SK-N-SH (cell line): ENCODE data around the gene AHSP. TPM values are rescaled to one million over a fixed set of nuclear protein-coding genes. Genes with fewer than 3 reads are reported as not detected.
A peak's percentile ranks its signal among the peaks of the same experiment; 100 is the strongest.

Experiments
- CTCF ChIA-PET: fragments of 300-600, 350-600 bp; formaldehyde crosslinking; extraction: SDS; loops from one replicate; lab custom pipeline; 2021; lab: Yijun Ruan, JAX
- POLR2A ChIA-PET: fragments of 350-600 bp; sonication (Branson Sonifier 250); formaldehyde crosslinking; extraction: SDS; loops from one replicate; lab custom pipeline; 2020; ENCODE audit warnings: antibody characterized with exemption, inconsistent platforms; lab: Yijun Ruan, JAX
- DNase-seq: peaks from one replicate; pipeline ENCODE4 v3.0.0; 2012
- H2AFZ ChIP-seq: fragments of 200-600 bp; sonication (generic); 2 replicates; pipeline ENCODE4 v1.8.1; 2016; ENCODE audit warnings: antibody characterized with exemption, mild to moderate bottlenecking, low read depth
- H3F3A ChIP-seq: fragments of 200-600 bp; sonication (generic); replicated peaks from 2 replicates; pipeline ENCODE3; 2016; ENCODE audit warnings: antibody characterized with exemption, mild to moderate bottlenecking; ENCODE audit not compliant: insufficient read depth
- H3K27ac ChIP-seq, 2 experiments: fragments of 200-500 bp in 1 of 2; fragments of 200-600 bp in 1 of 2; sonication (Bioruptor generic) in 1 of 2; sonication (generic), shearing (Covaris generic) in 1 of 2; 2 replicates each; pipeline versions ENCODE4 v1.5.1 to v1.6.1; 2014 to 2016; ENCODE audit warnings: low read depth in 2 of 2, inconsistent platforms in 1 of 2, low read length in 1 of 2, mild to moderate bottlenecking in 1 of 2, mixed read lengths in 1 of 2
- H3K27me3 ChIP-seq: fragments of 200-600 bp; sonication (generic), shearing (Covaris generic); 2 replicates; pipeline ENCODE4 v1.6.1; 2016; ENCODE audit warnings: mixed run types; ENCODE audit not compliant: insufficient read depth
- H3K36me3 ChIP-seq, 2 experiments: fragments of 200-500 bp in 1 of 2; fragments of 200-600 bp in 1 of 2; sonication (Bioruptor generic) in 1 of 2; sonication (generic) in 1 of 2; replicated peaks in 1 of 2; 2 replicates each; pipeline versions ENCODE3 to v1.5.1; 2014 to 2016; ENCODE audit warnings: low read length in 1 of 2, mild to moderate bottlenecking in 1 of 2; ENCODE audit not compliant: insufficient read depth in 2 of 2, control insufficient read depth in 1 of 2
- H3K4me1 ChIP-seq, 2 experiments: fragments of 200-500 bp in 1 of 2; fragments of 200-600 bp in 1 of 2; sonication (Bioruptor generic) in 1 of 2; sonication (generic), shearing (Covaris generic) in 1 of 2; 2 replicates each; pipeline versions ENCODE4 v1.5.1 to v1.6.1; 2014 to 2016; ENCODE audit warnings: low read depth in 1 of 2, low read length in 1 of 2, mixed run types in 1 of 2; ENCODE audit not compliant: insufficient read depth in 2 of 2, control insufficient read depth in 1 of 2
- H3K4me2 ChIP-seq: fragments of 200-600 bp; sonication (generic), shearing (Covaris generic); 2 replicates; pipeline ENCODE4 v1.6.1; 2017; ENCODE audit warnings: mixed run types
- H3K4me3 ChIP-seq, 2 experiments: fragments of 200-500 bp in 1 of 2; fragments of 200-600 bp in 1 of 2; sonication (Bioruptor generic) in 1 of 2; sonication (generic), shearing (Covaris generic) in 1 of 2; 2 replicates each; pipeline versions ENCODE4 v1.5.1 to v1.8.1; 2014 to 2016; ENCODE audit warnings: low read depth in 2 of 2, inconsistent platforms in 1 of 2, low read length in 1 of 2, mild to moderate bottlenecking in 1 of 2, mixed read lengths in 1 of 2, moderate library complexity in 1 of 2
- H3K79me2 ChIP-seq: fragments of 200-600 bp; sonication (generic); 2 replicates; pipeline ENCODE4 v1.8.1; 2017; ENCODE audit warnings: mild to moderate bottlenecking; ENCODE audit not compliant: insufficient read depth
- H3K9ac ChIP-seq: fragments of 200-600 bp; sonication (generic); 2 replicates; pipeline ENCODE4 v1.6.1; 2017; ENCODE audit warnings: mixed run types
- H3K9me2 ChIP-seq: fragments of 200-600 bp; sonication (generic); 2 replicates; pipeline ENCODE4 v1.6.1; 2017; ENCODE audit warnings: mixed run types
- H3K9me3 ChIP-seq: fragments of 200-600 bp; sonication (generic); 2 replicates; pipeline ENCODE4 v1.6.1; 2017; ENCODE audit warnings: mixed run types, mild to moderate bottlenecking, moderate library complexity
- H4K20me1 ChIP-seq: fragments of 200-600 bp; sonication (generic); 2 replicates; pipeline ENCODE4 v1.6.1; 2017; ENCODE audit warnings: mild to moderate bottlenecking, mixed run types; ENCODE audit not compliant: insufficient read depth
- CHD2 ChIP-seq: fragments of 150-350 bp; IDR thresholded peaks from 2 replicates; pipeline ENCODE4 v1.6.1; 2018; ENCODE audit warnings: low read length; ENCODE audit not compliant: partially characterized antibody
- EZH2phosphoT487 ChIP-seq: fragments of 200-600 bp; sonication (generic); IDR thresholded peaks from 2 replicates; pipeline ENCODE4 v1.6.1; 2017; ENCODE audit warnings: low read depth, mixed run types, mild to moderate bottlenecking, antibody characterized with exemption, moderate library complexity, borderline replicate concordance
- GABPA ChIP-seq: IDR thresholded peaks from 2 replicates; pipeline ENCODE4 v1.4.0; 2012; ENCODE audit warnings: low read depth, mild to moderate bottlenecking
- GATA2 ChIP-seq: sonication (generic); formaldehyde crosslinking; IDR thresholded peaks from 2 replicates; pipeline ENCODE4 v1.5.0; 2020; ENCODE audit warnings: mild to moderate bottlenecking, missing genetic modification reagents
- JUND ChIP-seq: IDR thresholded peaks from 2 replicates; pipeline ENCODE4 v1.4.0; 2012
- MXI1 ChIP-seq: IDR thresholded peaks from 2 replicates; pipeline ENCODE4 v1.6.1; 2012; ENCODE audit warnings: mild to moderate bottlenecking, low read depth, low read length, improper control_type of control experiment
- POLR2AphosphoS5 ChIP-seq: IDR thresholded peaks from 2 replicates; pipeline ENCODE4 v1.6.1; 2012; ENCODE audit warnings: low read depth, low read length
- RFX5 ChIP-seq: IDR thresholded peaks from 2 replicates; pipeline ENCODE4 v1.6.1; 2012; ENCODE audit warnings: mild to moderate bottlenecking, improper control_type of control experiment, low read length
- SIN3A ChIP-seq: IDR thresholded peaks from 2 replicates; pipeline ENCODE4 v1.6.1; 2012; ENCODE audit warnings: low read depth, mild to moderate bottlenecking, low read length, moderate library complexity, borderline replicate concordance
- TCF12 ChIP-seq: IDR thresholded peaks from 2 replicates; pipeline ENCODE4 v1.4.0; 2012
- ZBTB33 ChIP-seq: IDR thresholded peaks from 2 replicates; pipeline ENCODE4 v1.4.0; 2012; ENCODE audit warnings: low read depth, borderline replicate concordance
- WGBS: methylation state at CpG from one replicate; pipeline ENCODE4 v1.1.6; 2017; ENCODE audit warnings: low lambda C conversion rate; 5-methylcytosine and 5-hydroxymethylcytosine counted together
- polyA plus RNA-seq, 3 experiments: library from polyadenylated mRNA; depleted of rRNA; stranded (reverse); fragments of >200 nt; gene quantifications; 2 replicates each; pipeline ENCODE4 v1.2.3, GENCODE V29; 2012
- TF ChIP-seq, protein P1 (sequence below): IDR thresholded peaks from 2 replicates; pipeline ENCODE4 v1.4.0; 2012; ENCODE audit warnings: low read depth
- TF ChIP-seq, protein P2 (sequence below): IDR thresholded peaks from 2 replicates; pipeline ENCODE4 v1.4.0; 2012; ENCODE audit warnings: low read depth, borderline replicate concordance
- TF ChIP-seq, protein P3 (sequence below): IDR thresholded peaks from 2 replicates; pipeline ENCODE4 v1.6.1; 2012; ENCODE audit warnings: mild to moderate bottlenecking, low read depth, low read length, moderate library complexity

Gene AHSP
- polyA plus RNA-seq, 1 of the 3 experiments (the other 2 are of a cell fraction): not detected

- peaks cover 10% of the 10 kb centered on the region for H3K79me2 ChIP-seq
- H3K9me2 ChIP-seq: no peaks in the 10 kb centered on the region
- no peak for DNase-seq
- H3K4me2 ChIP-seq: 0 out of 2 replicates have a peak overlapping the region, but pooled peaks have one; percentile 20
- H3K9me3 ChIP-seq: no peaks in the 10 kb centered on the region
- no peaks in the 10 kb centered on the region for H4K20me1 ChIP-seq
- H3K4me3 ChIP-seq: no peak overlapping the region; a peak in 1 of 4 replicates
- ChIA-PET CTCF (no interaction called here), POLR2A (no interaction called here)
- no peak overlapping the region for H2AFZ ChIP-seq
- TF ChIP-seq, protein P1, sequence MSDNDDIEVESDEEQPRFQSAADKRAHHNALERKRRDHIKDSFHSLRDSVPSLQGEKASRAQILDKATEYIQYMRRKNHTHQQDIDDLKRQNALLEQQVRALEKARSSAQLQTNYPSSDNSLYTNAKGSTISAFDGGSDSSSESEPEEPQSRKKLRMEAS: no peak
- H3K27me3 ChIP-seq: peaks cover 19% of the 10 kb centered on the region; the same call in 1 of the 2 replicates
- no peaks in the 10 kb centered on the region for H3K36me3 ChIP-seq
- H3K9ac ChIP-seq: no peak overlapping the region
- H3K4me1 ChIP-seq: peaks cover 0 to 6% of the 10 kb centered on the region in 2 experiments; a peak in 3 of 4 replicates
- peaks cover 3% of the 10 kb centered on the region for H3F3A ChIP-seq
- H3K27ac ChIP-seq: peak overlapping the region in 1 of 2 experiments; percentile 53; a peak in 1 of 4 replicates
Measured at GRCh38 chr16:31513884-31514283, 13.8 kb upstream of the AHSP start.

GRCh38 chr16:31517800-31518402 lies 9.8 kb upstream of the AHSP start:
- no peak for TF ChIP-seq GABPA
- TF ChIP-seq, protein P2, sequence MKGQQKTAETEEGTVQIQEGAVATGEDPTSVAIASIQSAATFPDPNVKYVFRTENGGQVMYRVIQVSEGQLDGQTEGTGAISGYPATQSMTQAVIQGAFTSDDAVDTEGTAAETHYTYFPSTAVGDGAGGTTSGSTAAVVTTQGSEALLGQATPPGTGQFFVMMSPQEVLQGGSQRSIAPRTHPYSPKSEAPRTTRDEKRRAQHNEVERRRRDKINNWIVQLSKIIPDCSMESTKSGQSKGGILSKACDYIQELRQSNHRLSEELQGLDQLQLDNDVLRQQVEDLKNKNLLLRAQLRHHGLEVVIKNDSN: no peak
- no peak for TF ChIP-seq CHD2
- TF ChIP-seq MXI1: no peak
- TF ChIP-seq TCF12: no peak
- no peak for TF ChIP-seq RFX5
- TF ChIP-seq ZBTB33: no peak
- TF ChIP-seq JUND: no peak
- TF ChIP-seq GATA2 (CRISPR knock-in tag): no peak
- TF ChIP-seq POLR2AphosphoS5: no peak
- TF ChIP-seq SIN3A: no peak
- TF ChIP-seq, protein P3, sequence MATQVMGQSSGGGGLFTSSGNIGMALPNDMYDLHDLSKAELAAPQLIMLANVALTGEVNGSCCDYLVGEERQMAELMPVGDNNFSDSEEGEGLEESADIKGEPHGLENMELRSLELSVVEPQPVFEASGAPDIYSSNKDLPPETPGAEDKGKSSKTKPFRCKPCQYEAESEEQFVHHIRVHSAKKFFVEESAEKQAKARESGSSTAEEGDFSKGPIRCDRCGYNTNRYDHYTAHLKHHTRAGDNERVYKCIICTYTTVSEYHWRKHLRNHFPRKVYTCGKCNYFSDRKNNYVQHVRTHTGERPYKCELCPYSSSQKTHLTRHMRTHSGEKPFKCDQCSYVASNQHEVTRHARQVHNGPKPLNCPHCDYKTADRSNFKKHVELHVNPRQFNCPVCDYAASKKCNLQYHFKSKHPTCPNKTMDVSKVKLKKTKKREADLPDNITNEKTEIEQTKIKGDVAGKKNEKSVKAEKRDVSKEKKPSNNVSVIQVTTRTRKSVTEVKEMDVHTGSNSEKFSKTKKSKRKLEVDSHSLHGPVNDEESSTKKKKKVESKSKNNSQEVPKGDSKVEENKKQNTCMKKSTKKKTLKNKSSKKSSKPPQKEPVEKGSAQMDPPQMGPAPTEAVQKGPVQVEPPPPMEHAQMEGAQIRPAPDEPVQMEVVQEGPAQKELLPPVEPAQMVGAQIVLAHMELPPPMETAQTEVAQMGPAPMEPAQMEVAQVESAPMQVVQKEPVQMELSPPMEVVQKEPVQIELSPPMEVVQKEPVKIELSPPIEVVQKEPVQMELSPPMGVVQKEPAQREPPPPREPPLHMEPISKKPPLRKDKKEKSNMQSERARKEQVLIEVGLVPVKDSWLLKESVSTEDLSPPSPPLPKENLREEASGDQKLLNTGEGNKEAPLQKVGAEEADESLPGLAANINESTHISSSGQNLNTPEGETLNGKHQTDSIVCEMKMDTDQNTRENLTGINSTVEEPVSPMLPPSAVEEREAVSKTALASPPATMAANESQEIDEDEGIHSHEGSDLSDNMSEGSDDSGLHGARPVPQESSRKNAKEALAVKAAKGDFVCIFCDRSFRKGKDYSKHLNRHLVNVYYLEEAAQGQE: no peak
- TF ChIP-seq EZH2phosphoT487: no peak
- H3K36me3 ChIP-seq: no peaks in the 10 kb centered on the region
- no peak overlapping the region for H3K27ac ChIP-seq
- H3K4me3 ChIP-seq: no peak overlapping the region
- no peak overlapping the region for H3K4me2 ChIP-seq
- H3K9me3 ChIP-seq: no peaks in the 10 kb centered on the region
- H3K9ac ChIP-seq: no peak overlapping the region
- DNase-seq: no peak
- no peak overlapping the region for H2AFZ ChIP-seq
- no peaks in the 10 kb centered on the region for H3K79me2 ChIP-seq
- POLR2A ChIA-PET: no interaction called here
- no peaks in the 10 kb centered on the region for H3F3A ChIP-seq
- H4K20me1 ChIP-seq: no peaks in the 10 kb centered on the region
- CTCF ChIA-PET: no interaction called here
- WGBS: 4% methylated on average over 4 of the region's 4 CpGs
- H3K4me1 ChIP-seq: no peaks in the 10 kb centered on the region; a peak in 1 of 4 replicates
- peaks cover 41% of the 10 kb centered on the region; the same call in 1 of the 2 replicates for H3K27me3 ChIP-seq
- H3K9me2 ChIP-seq: no peaks in the 10 kb centered on the region
